ENCODE data around the gene RMC1. TPM values are rescaled to one million over a fixed set of nuclear protein-coding genes. Genes with fewer than 3 reads are reported as not detected.
A peak's percentile ranks its signal among the peaks of the same experiment; 100 is the strongest.

The RMC1 gene
- 10 to 100 TPM; 28.7 to 29.8 TPM for total RNA-seq

DNA sequence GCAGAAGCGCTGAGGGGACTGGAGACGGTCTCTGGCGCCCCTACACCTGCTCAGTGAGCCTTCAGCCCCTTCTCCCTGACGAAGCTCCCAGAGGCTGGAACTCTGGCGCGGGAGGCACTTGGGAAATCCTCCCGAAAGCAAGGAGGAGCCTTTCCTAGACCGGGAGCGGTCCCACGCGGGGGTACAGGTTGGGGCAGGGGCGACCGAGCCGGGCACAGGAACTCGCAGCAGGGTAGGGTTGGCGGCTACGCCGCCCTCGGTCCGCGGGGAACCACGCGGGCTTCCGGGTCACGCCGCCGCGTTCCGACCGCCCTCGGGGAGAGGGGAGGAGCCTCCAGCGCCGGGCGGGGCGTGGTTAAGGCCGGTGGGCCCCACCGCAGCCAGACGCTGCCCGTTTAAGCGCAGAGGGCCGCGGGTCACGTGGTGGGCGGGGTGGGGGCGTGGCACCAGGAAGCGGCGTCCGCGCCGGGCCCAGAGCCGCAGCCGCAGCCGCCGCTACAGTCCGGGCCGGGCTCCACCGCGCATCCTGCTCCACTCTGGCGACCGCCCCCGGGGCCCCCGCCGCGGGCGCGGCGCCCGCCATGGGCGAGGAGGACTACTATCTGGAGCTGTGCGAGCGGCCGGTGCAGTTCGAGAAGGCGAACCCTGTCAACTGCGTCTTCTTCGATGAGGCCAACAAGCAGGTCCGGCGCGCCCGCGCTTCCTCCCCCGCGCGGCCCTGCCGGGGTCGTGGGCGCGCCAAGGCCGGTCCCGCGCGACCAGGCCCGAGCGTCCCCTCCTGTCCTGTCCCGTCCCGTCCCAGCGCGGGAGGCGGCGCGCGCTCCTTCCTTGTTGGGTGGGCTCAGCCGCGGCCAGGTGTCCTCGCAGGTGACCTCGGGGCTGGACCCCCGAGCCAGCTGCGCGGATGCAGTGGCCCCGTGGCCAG lies at the start of gene RMC1:
Gene RMC1, plus strand, starts transcription at position 474 of the 925 bp plus-strand sequence. Its CDS starts 108 bp downstream, at position 582.
- H3K4me1 Mint-ChIP-seq = peaks cover 38% of the 10 kb centered on the region
- ATAC-seq (peak; percentile 91), DNase-seq (peak; percentile 99)
- H3K27me3 Mint-ChIP-seq = no peaks in the 10 kb centered on the region
- ChIA-PET POLR2A (no interaction called here), CTCF (interaction anchor here (0.6 to 4.0 kb wide), 6 partner anchors 10 to 531 kb away, joined by 3 to 40 read pairs (median 4); no protein-coding TSS in a partner anchor)
- H3K27ac Mint-ChIP-seq = peak within 1 kb of the TSS; percentile 94
- intact Hi-C loops (cut with DNase I, micrococcal nuclease) = loop anchor here (1.0 to 10.0 kb wide), 9 partner anchors 15 to 568 kb away; partner anchors contain the start of genes NPC1 (in 2 of the 2), RIOK3 (in 2 of the 2) and TTC39C (in 1 of the 2)
- H3K4me3 Mint-ChIP-seq = peak within 1 kb of the TSS; percentile 94
- H3K9me3 Mint-ChIP-seq (ENCODE audit: low read depth) = no peaks in the 10 kb centered on the region
- peaks cover 13% of the 10 kb centered on the region for H3K36me3 Mint-ChIP-seq (ENCODE audit: low read depth)

DNA sequence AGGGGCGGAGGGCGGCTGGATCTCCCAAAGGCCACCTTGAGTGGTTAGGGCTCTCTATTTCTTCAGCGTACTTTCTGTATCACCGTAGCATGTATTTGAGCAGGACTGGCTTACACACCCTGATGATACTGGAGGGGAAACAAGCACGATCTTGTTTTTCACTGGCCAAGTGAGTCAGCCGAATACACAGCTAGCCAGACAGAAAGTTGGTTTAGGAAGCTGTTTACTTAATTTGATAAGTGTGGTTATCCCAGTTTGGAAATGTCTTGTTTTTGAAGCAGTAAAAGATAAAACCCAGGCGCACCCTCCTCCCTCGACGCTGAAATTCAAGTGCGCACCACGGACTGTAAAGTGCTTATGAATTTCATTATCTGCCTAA lies 49.6 kb upstream of the RMC1 start:
- intact Hi-C loops (cut with DNase I, micrococcal nuclease) = loop anchor here (1.0 to 10.0 kb wide), 10 partner anchors 15 to 1839 kb away; partner anchors contain the start of genes NPC1 (in 2 of the 2), RBBP8 (in 2 of the 2), RMC1 (in 2 of the 2) and IMPACT (in 1 of the 2)
- ChIA-PET POLR2A (interaction anchor here (0.6 kb wide), 1 partner anchor 519 kb away, joined by 3 read pairs; no protein-coding TSS in a partner anchor), CTCF (interaction anchor here (1.4 to 2.6 kb wide), 4 partner anchors 9 to 63 kb away, joined by 5 to 10 read pairs (median 6); no protein-coding TSS in a partner anchor)
- peaks cover 48% of the 10 kb centered on the region for H3K4me1 Mint-ChIP-seq
- H3K27me3 Mint-ChIP-seq = no peaks in the 10 kb centered on the region
- H3K27ac Mint-ChIP-seq = peak overlapping the region; percentile 81
- peak overlapping the region; percentile 99 for H3K4me3 Mint-ChIP-seq
- DNase-seq (no peak), ATAC-seq (peak; percentile 36)
- peaks cover 11% of the 10 kb centered on the region for H3K36me3 Mint-ChIP-seq (ENCODE audit: low read depth)
- no peaks in the 10 kb centered on the region for H3K9me3 Mint-ChIP-seq (ENCODE audit: low read depth)

DNA sequence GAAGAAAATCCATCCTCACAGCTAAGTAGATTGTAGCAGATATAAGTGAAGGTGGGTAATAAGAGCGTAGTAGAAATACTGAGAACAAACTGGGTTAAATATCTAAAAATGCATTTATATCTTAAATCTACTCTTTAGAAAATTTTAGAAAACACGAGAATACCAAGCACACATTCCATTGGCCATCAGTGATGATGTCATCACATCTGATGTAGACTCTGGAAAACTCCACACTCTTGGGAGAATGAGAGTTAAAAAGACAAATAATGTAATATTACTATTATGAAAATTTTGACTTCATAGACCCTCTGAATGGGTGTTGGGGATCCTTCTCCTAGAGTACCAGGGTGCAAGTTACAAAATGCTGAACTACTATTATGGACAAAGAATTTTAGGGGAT lies 46.5 kb upstream of the RMC1 start:
- H3K27me3 Mint-ChIP-seq = no peaks in the 10 kb centered on the region
- H3K27ac Mint-ChIP-seq = peak overlapping the region; percentile 38
- no peaks in the 10 kb centered on the region for H3K9me3 Mint-ChIP-seq (ENCODE audit: low read depth)
- DNase-seq (no peak), ATAC-seq (no peak)
- peaks cover 71% of the 10 kb centered on the region for H3K4me1 Mint-ChIP-seq
- H3K4me3 Mint-ChIP-seq = no peak overlapping the region
- POLR2A ChIA-PET = no interaction called here
- intact Hi-C loops (cut with DNase I, micrococcal nuclease) = loop anchor here in 1 of 2 experiments (10.0 kb wide), 2 partner anchors 968 to 1842 kb away; partner anchors contain the start of genes IMPACT and SNRPD1
- peaks cover 18% of the 10 kb centered on the region for H3K36me3 Mint-ChIP-seq (ENCODE audit: low read depth)
- CTCF ChIA-PET = interaction anchor here (0.6 to 1.8 kb wide), 3 partner anchors 42 to 222 kb away, joined by 3 to 6 read pairs (median 3); no protein-coding TSS in a partner anchor

DNA sequence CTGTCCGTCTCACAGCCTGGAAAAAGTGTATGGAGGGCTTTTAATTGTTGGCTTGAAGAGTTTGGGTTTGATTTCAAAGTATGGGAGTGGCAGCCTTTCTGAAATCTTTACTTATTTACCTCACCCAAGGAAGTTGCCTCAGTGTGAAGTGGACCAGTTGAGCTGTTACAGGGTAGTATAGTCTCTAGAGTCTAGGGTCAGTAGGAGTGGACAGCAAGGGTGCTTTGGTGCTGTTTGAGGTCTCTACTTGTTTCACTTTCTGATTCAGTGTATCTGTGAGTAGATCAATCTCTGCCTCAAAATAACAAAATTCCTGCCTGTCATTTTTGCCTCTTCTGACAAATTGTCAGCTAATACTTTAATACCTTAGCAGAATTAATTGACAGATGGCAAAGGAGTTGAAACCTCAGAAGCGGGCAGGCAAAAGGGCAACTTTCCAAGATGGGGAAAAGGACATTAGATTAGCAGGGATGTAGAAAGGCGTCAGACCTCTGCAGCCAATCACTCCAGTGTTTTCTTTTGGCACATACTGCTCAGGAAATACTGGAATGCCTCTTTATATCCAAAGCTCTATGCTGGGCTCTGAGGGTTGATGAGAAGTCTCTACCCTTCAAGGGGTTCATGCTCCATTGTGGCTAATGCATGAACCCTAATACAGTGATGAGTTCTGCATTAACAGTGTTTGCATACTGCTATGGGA lies 44.3 kb upstream of the RMC1 start:
- DNase-seq (no peak), ATAC-seq (no peak)
- no peaks in the 10 kb centered on the region for H3K27me3 Mint-ChIP-seq
- no peaks in the 10 kb centered on the region for H3K9me3 Mint-ChIP-seq (ENCODE audit: low read depth)
- CTCF ChIA-PET = interaction anchor here (0.6 to 1.2 kb wide), 3 partner anchors 17 to 159 kb away, joined by 3 to 4 read pairs (median 3); no protein-coding TSS in a partner anchor
- POLR2A ChIA-PET = no interaction called here
- intact Hi-C loops (cut with DNase I, micrococcal nuclease) = loop anchor here in 1 of 2 experiments (10.0 kb wide), 2 partner anchors 966 to 1844 kb away; partner anchors contain the start of genes IMPACT and SNRPD1
- H3K4me3 Mint-ChIP-seq = no peak overlapping the region
- no peak overlapping the region for H3K27ac Mint-ChIP-seq
- peaks cover 61% of the 10 kb centered on the region for H3K4me1 Mint-ChIP-seq
- H3K36me3 Mint-ChIP-seq (ENCODE audit: low read depth) = peaks cover 36% of the 10 kb centered on the region

DNA sequence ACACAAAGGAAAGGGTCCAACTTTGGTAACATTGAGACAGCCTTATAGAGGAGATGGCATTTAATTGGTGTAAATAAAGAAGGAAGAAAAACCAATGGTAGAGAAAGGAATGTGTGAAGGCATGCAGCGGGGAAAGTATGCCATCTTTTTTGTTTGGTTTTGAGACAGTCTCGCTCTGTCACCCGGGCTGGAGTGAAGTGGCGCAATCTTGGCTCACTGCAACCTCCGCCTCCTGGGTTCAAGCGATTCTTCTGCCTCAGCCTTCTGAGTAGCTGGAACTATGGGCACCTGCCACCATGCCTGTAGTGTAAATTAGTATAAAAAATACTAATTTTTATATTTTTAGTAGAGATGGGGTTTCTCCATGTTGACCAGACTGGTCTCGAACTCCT lies 43.8 kb upstream of the RMC1 start:
- CTCF ChIA-PET = interaction anchor here (1.0 to 1.1 kb wide), 2 partner anchors 35 to 39 kb away, joined by 3 to 6 read pairs; no protein-coding TSS in a partner anchor
- no peak for ATAC-seq

DNA sequence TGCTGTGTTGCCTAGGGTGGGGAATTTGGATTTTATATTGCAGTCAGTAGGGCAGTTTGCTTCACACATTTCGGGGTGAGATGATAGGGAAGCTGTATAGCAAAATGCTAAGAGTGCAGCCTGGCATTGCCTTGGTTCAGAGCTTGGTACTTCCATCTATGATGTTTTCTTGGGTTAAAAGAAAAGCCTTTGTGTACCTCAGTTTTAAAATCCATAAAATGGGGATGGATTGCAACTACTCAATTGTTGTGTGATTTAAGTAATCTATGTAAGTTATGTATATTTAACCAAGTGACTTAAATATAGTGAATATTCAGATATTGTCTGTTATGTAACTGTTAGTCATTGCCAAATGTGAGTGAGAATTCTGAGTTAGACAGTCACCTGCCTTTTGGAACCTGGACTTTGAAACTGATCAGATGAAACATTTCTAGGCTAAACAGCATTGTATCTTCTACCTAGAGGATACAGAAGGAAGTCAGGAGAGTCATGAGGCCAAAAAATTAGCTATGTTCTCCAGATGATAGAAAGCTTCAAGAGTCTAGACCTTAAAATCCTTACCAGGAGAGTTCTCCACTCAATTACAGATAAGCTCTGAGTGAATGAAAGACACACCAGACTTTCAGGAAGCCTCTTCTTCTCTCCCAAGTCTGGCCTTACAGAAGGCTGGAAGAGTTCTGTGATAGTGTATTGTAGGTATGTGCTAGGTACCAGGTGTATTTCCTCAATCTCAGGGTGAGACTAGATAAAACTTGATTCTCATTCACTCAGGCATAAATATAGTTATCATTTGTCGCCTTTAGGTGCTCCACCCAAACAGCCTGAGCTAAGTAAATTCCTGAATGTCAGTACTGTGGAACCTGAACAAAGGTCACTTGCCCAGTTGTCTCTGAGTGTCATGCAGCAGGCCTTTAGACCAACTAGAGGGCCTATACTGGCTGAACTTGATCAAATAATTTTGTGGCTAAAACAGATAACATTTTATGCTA lies 42.7 kb upstream of the RMC1 start:
- Mint-ChIP-seq H3K36me3 (ENCODE audit: low read depth) (peaks cover 41% of the 10 kb centered on the region), H3K27ac (no peak overlapping the region), H3K4me1 (peaks cover 50% of the 10 kb centered on the region), H3K9me3 (ENCODE audit: low read depth) (no peaks in the 10 kb centered on the region), H3K4me3 (no peak overlapping the region), H3K27me3 (no peaks in the 10 kb centered on the region)
- CTCF ChIA-PET = interaction anchor here (1.1 kb wide), 1 partner anchor 38 kb away, joined by 6 read pairs; no protein-coding TSS in a partner anchor
- no peak for ATAC-seq
- POLR2A ChIA-PET = no interaction called here
- no peak for DNase-seq
- intact Hi-C loops (cut with DNase I, micrococcal nuclease) = no loop called here

More for the DNA sequence above, 43.8 kb upstream of the RMC1 start:
- H3K4me3 Mint-ChIP-seq = no peak overlapping the region
- H3K4me1 Mint-ChIP-seq = peaks cover 56% of the 10 kb centered on the region
- peaks cover 40% of the 10 kb centered on the region for H3K36me3 Mint-ChIP-seq (ENCODE audit: low read depth)
- no peak overlapping the region for H3K27ac Mint-ChIP-seq
- H3K27me3 Mint-ChIP-seq = no peaks in the 10 kb centered on the region
- H3K9me3 Mint-ChIP-seq (ENCODE audit: low read depth) = no peaks in the 10 kb centered on the region
- no peak for DNase-seq
- POLR2A ChIA-PET = no interaction called here
- intact Hi-C loops (cut with DNase I, micrococcal nuclease) = loop anchor here in 1 of 2 experiments (10.0 kb wide), 2 partner anchors 965 to 1845 kb away; partner anchors contain the start of genes IMPACT and SNRPD1

DNA sequence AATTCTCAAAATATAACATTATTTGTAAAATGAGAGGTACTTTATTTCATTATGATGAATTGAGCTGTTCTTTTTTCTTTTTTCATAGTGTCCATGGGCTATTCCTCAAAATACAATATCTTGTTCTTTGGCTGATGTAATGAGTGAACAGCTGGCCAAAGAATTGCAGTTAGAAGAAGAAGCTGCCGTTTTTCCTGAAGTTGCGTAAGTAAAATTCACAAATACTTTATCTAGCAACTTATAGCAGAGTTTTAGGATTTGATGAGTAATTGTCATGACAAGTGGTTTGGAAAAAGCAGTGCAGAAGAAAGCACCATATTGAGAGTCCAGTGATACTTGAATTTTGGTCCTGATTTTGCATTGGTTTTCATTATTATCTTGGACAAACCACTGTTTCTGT lies 40.4 kb upstream of the RMC1 start:
- ChIA-PET CTCF (interaction anchor here (0.6 to 1.7 kb wide), 8 partner anchors 9 to 375 kb away, joined by 3 to 6 read pairs (median 4); partner anchors contain the start of gene RIOK3), POLR2A (no interaction called here)
- ATAC-seq (no peak), DNase-seq (no peak)
- H3K4me3 Mint-ChIP-seq = no peak overlapping the region
- no peak overlapping the region for H3K27ac Mint-ChIP-seq
- H3K9me3 Mint-ChIP-seq (ENCODE audit: low read depth) = no peaks in the 10 kb centered on the region
- H3K27me3 Mint-ChIP-seq = no peaks in the 10 kb centered on the region
- H3K36me3 Mint-ChIP-seq (ENCODE audit: low read depth) = peaks cover 41% of the 10 kb centered on the region
- peaks cover 34% of the 10 kb centered on the region for H3K4me1 Mint-ChIP-seq
- intact Hi-C loops (cut with DNase I, micrococcal nuclease) = no loop called here

DNA sequence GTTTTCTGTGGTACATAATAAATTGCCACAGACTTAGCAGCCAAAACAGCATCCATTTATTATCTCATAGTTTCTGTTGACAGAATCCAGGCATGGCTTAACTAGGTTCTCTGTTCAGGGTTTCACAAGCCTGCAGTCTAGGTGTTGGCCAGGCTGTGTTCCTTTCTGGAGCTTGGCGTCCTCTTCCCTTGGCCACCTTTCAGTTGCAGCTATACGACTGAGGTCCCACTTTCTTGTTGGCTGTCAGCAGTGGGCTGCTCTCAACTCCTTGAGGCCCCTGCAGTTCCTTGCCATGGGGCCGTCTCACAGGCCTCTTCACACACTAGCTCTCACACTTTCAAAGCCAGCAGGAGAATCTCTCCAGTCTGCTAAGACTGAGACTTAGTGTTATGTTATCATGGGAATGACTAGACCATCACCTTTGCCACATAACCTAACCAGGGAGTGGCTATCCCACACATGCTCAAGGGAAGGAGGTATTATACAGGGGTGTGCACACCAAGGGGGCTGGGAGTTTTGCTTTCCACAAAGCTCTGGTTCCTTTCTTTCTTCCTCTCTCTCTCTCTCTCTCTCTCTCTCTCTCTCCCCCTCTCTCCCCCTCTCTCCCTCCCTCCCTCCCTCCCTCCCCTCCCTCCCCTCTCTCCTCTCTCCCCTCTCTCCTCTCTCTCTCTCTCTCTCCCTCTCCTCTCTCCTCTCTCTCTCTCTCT lies 34.4 kb upstream of the RMC1 start:
- H3K4me3 Mint-ChIP-seq = no peak overlapping the region
- intact Hi-C loops (cut with DNase I, micrococcal nuclease) = no loop called here
- H3K36me3 Mint-ChIP-seq (ENCODE audit: low read depth) = peaks cover 30% of the 10 kb centered on the region
- ChIA-PET CTCF (interaction anchor here (1.9 kb wide), 1 partner anchor 30 kb away, joined by 7 read pairs; no protein-coding TSS in a partner anchor), POLR2A (no interaction called here)
- no peaks in the 10 kb centered on the region for H3K9me3 Mint-ChIP-seq (ENCODE audit: low read depth)
- DNase-seq = no peak
- no peak for ATAC-seq
- H3K4me1 Mint-ChIP-seq = no peaks in the 10 kb centered on the region
- H3K27me3 Mint-ChIP-seq = no peaks in the 10 kb centered on the region
- no peak overlapping the region for H3K27ac Mint-ChIP-seq

DNA sequence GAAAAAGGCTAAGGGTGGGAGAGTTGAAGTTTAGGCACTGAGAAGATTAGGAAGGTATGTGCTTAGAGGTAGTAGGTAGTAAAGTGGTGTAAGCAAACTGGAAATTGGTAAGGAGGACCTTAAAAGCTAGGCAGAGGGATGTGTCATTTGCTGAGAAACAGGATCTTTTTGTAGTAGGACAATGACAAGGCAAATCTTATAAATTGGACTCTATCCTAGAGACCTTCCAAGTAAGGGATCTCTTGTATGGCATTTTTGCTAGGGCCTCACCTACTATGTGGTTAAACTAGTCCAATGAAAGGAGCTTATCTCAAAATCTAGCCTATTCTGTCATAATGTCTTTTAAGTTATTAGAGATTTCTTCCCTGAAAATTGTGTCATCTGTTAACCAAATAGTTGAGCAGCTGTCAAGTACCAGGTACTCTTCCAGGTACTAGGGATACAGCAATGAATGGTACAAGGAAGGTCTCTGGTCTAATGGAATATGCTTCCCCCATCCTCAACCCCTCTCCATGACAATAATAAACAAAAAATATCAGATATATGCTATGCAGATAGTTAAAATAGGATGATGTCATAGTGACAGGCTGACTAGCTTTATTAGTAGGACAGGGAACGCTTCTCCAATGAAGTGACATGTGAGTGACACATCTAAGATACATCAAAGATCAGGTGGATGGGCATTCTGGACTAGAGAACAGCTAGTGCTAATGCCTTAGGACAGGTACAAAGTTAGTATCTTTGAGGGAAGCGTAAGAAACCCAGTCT lies 32.5 kb upstream of the RMC1 start:
- H3K9me3 Mint-ChIP-seq (ENCODE audit: low read depth) = no peaks in the 10 kb centered on the region
- H3K36me3 Mint-ChIP-seq (ENCODE audit: low read depth) = peaks cover 29% of the 10 kb centered on the region
- DNase-seq = no peak
- H3K4me1 Mint-ChIP-seq = no peaks in the 10 kb centered on the region
- ChIA-PET POLR2A (no interaction called here), CTCF (interaction anchor here (1.1 to 3.8 kb wide), 2 partner anchors 9 to 28 kb away, joined by 3 to 12 read pairs; no protein-coding TSS in a partner anchor)
- ATAC-seq = no peak
- H3K27me3 Mint-ChIP-seq = no peaks in the 10 kb centered on the region
- intact Hi-C loops (cut with DNase I, micrococcal nuclease) = no loop called here
- H3K4me3 Mint-ChIP-seq = no peak overlapping the region
- H3K27ac Mint-ChIP-seq = no peak overlapping the region

All from activated CD4-positive, alpha-beta T cell treated with anti-CD3 and anti-CD28 coated beads for 36 hours (primary cell).